CD4-positive, alpha-beta T cell treated with Interleukin-4 for 1 hour (primary cell): ENCODE data around the gene GABPA.

ENCODE experiments used
- DNase-seq, 2 donors: peaks; one replicate each; pipeline ENCODE4 v3.0.0-alpha.2; 2020 to 2022

Gene GABPA

DNA sequence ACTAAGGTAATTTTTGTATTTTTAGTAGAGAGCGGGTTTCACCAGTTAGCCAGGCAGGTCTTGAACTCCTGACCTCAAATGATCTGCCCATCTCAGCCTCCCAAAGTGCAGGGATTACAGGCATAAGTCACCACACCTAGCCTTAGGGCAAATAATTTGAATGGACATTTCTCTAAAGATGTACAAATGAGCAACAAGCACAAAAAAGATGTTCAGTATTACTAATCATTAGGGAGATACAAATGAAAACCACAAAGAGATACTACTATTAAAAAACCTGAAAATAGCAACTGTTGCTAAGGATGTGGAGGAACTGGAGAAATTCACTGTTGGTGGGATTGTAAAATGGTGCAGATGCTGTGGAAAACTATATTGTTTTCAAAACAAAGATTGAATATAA lies 79.1 kb downstream of the GABPA start:
- DNase-seq: no peak

DNA sequence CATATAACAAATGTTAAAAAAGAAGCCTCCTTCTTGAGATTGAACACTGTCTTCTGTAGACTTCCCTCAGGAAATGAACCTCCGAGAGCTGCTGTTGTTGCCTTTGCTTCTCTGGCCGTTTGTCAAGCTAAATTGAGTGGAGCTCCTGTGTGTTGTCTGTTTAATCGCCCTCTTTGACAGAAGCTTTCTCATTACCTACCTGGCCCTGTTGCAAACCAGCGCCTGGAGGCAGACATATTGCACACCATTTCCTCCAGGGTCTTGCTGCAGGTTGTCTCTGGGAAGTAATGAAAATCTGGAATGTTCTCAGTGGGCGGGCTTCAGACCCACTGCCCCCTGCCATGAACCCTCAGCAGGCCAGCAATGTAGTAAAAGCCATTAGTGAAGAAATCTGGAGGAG lies 83.3 kb downstream of the GABPA start:
- DNase-seq: no peak

DNA sequence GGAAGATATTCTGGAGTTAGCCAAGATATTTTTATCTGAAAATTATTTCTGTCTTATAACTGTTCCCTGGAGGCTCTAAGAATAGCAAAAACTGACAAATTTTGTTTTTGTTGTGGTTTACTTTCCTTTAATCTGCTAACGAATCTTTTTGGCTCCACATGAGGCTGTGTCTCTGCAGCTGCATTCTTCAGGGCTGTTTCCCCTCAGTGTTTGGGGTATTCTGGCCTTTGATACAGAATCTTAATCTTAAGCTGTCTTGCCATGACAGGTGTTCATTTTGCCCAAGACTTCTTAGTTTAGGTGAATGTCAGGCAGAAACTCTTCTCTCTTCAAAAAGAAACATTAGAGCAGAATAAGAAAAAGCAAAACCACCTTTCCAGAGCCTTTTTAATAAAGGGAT lies 83.8 kb downstream of the GABPA start:
- no peak for DNase-seq
